ENCODE measurements around the gene MRPL46.
"Not testable (repeated sequence)": the region's sequence is repeated elsewhere in the genome, so short reads cannot be mapped to it uniquely, and the experiment has no call there.

The MRPL46 gene

DNA sequence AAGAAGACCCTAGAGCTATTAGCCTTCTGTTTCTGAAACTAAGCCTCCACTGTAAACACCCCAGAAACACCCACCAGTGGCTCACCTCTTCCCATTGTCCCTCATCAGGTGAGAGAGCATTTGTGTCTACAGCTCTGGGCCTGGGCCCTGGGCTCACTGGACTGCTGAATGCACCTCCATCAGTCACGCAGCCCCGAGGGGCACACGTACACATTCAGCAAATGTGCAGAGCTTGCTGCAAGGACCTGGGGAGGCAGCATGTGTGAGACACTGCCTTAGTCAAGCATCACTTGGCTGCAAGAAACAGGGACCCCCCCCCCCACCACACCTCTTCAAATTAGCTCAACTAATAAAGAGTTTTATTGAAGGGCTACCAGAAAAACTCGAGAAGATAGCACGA lies 29.0 kb downstream of the MRPL46 start:
- H3K9ac ChIP-seq (ENCODE audit: low read depth, low read length) = no peak overlapping the region
- H3K27me3 ChIP-seq (ENCODE audit: control insufficient read depth, insufficient read depth, low read length) = peaks cover 19% of the 10 kb centered on the region
- H3K4me1 ChIP-seq (ENCODE audit: control insufficient read depth, insufficient read depth, low read length) = peaks cover 2% of the 10 kb centered on the region
- H3K9me3 ChIP-seq (replicated peaks; ENCODE audit: low read length) = no peaks in the 10 kb centered on the region
- H3K36me3 ChIP-seq (ENCODE audit: insufficient read depth, low read length) = no peaks in the 10 kb centered on the region
- no peak overlapping the region for H3K4me2 ChIP-seq (ENCODE audit: low read length)
- H3K4me3 ChIP-seq (ENCODE audit: low read length) = no peak overlapping the region

DNA sequence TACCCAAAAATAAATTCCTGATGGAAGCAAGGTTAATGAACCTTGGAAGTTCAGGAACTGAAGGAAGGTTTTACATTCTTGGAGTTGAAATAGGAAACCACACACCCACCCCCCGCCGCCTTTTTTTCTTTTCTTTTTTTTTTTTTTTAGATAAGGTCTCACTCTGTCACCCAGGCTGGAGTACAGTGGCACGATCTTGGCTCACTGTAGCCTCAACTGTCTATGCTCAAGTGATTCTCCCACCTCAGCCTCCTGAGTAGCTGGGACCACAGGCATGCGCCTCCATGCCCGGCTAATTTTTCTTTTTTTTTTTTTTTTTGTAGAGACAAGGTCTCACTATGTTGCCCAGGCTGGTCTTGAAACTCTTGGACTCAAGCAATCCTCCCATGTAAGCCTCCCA lies 33.1 kb downstream of the MRPL46 start:
- H3K4me3 ChIP-seq (ENCODE audit: low read length); H3K4me2 ChIP-seq (ENCODE audit: low read length); H3K36me3 ChIP-seq (ENCODE audit: insufficient read depth, low read length); H3K4me1 ChIP-seq (ENCODE audit: control insufficient read depth, insufficient read depth, low read length); H3K9ac ChIP-seq (ENCODE audit: low read depth, low read length); H3K9me3 ChIP-seq (replicated peaks; ENCODE audit: low read length): not testable (repeated sequence)
- peaks cover 15% of the 10 kb centered on the region for H3K27me3 ChIP-seq (ENCODE audit: control insufficient read depth, insufficient read depth, low read length)

DNA sequence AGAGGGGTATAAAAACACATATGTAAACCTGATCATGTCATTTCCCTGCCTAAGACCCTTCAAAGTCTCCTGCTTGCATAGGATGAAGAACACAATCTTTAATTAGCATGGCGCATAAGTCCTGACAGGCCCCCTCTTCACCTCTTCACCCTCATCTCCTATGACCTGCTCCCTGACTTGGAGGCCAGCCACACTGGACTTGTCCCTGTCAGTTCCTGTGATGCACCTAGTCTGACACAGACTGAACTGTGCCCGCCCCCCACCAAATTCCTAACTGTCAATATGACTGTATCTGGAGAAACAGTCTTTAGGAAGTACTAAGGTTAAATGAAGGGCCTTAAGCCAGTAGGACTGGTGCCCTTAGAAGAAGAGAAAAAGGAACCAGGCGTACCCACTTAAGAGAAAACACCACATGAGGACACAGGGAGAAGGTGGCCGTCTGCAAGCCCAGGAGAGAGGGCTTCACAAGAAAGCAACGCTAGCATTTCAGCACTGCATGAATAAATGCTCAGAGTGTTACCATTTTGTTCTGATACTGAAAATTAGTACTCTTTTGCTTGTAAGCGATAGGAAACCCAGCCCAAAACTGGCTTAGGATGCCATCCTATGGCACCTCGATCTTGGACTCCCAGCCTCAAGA lies 34.0 kb downstream of the MRPL46 start:
- Histone ChIP-seq H3K4me2 (ENCODE audit: low read length) (no peak overlapping the region), H3K4me1 (ENCODE audit: control insufficient read depth, insufficient read depth, low read length) (no peaks in the 10 kb centered on the region), H3K9ac (ENCODE audit: low read depth, low read length) (no peak overlapping the region), H3K36me3 (ENCODE audit: insufficient read depth, low read length) (no peaks in the 10 kb centered on the region), H3K4me3 (ENCODE audit: low read length) (no peak overlapping the region), H3K27me3 (ENCODE audit: control insufficient read depth, insufficient read depth, low read length) (peaks cover 22% of the 10 kb centered on the region), H3K9me3 (replicated peaks; ENCODE audit: low read length) (no peaks in the 10 kb centered on the region)

DNA sequence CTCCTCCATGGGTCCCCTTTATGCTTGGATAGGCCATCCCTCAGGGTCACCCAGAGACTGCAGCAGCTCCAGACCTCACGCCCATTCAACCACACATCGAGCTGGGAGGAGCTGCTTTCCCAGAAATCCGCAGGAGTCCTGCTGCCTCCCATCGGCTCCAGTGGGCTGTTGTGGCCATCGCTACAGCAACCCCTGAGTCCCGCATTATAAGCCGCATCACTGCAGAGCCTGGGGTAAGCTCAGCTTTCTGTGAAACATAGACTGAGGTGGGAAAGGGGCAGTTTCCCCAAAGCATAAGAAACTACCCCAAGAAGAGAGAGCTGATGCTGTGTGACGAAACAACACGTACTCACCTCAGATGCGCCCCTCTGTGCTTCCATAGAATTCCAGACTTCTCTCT lies 35.7 kb downstream of the MRPL46 start:
- H3K4me1 ChIP-seq (ENCODE audit: control insufficient read depth, insufficient read depth, low read length) = no peaks in the 10 kb centered on the region
- no peak overlapping the region for H3K9ac ChIP-seq (ENCODE audit: low read depth, low read length)
- no peak overlapping the region for H3K4me2 ChIP-seq (ENCODE audit: low read length)
- no peaks in the 10 kb centered on the region for H3K9me3 ChIP-seq (replicated peaks; ENCODE audit: low read length)
- H3K36me3 ChIP-seq (ENCODE audit: insufficient read depth, low read length) = no peaks in the 10 kb centered on the region
- H3K4me3 ChIP-seq (ENCODE audit: low read length) = no peak overlapping the region
- H3K27me3 ChIP-seq (ENCODE audit: control insufficient read depth, insufficient read depth, low read length) = peaks cover 33% of the 10 kb centered on the region

DNA sequence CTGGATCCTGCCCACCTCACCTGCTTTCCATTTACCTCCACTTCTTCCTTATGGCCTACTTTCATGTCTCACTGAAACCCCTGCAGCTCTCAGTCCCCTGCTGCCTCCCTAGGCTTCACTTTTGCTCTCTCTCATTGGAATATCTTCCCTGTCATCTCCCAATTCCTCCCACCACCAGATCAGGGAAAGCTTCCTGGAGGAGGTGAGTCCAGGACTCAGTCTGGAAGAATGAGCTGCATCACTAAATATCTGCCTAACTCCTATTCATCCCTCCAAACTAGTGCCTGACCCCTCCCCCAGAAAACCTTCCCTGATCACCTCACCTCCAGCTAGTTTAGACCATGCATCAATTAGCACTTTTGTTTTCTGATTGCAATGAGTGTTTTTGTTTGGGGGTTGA lies 37.1 kb downstream of the MRPL46 start:
- H3K4me3 ChIP-seq (ENCODE audit: low read length) = no peak overlapping the region
- no peaks in the 10 kb centered on the region for H3K36me3 ChIP-seq (ENCODE audit: insufficient read depth, low read length)
- peaks cover 35% of the 10 kb centered on the region for H3K27me3 ChIP-seq (ENCODE audit: control insufficient read depth, insufficient read depth, low read length)
- no peak overlapping the region for H3K9ac ChIP-seq (ENCODE audit: low read depth, low read length)
- H3K4me2 ChIP-seq (ENCODE audit: low read length) = no peak overlapping the region
- no peaks in the 10 kb centered on the region for H3K4me1 ChIP-seq (ENCODE audit: control insufficient read depth, insufficient read depth, low read length)
- no peaks in the 10 kb centered on the region for H3K9me3 ChIP-seq (replicated peaks; ENCODE audit: low read length)

DNA sequence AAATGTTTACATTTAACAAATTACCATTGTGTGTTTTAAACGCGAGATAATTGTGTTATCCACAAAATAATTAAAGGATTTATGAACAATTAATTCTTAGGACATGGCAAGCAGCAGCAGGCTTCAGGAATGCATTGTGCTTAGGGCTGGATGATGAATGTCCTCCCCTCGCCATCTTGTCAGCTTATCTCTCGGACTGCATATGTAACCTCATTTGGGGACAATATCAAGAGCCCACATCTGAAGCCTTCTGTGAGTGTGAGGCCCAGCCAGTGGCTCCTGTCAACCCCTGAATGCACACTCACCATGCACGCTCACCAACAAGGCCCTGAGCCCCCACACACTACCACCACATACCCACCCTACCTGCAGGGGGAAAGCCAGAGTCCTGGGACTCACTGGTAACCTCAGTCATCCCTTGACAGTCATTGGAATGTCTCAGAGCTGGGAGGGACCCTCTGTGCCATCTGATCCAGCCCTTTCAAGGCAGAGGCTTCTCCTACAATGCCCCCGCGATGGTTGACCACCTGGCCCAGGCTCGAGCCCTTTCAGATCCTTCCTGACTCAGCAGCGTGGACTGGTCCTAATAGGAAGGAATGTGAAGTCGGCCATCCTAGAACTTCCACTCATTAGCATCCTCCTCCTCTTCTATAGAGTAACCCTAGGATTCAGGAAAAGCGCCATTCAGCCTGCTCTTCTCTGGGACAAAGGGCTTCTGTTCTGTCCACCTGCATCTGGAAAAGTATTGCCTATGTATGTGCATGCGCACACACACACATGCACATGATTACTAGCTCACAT lies 38.2 kb downstream of the MRPL46 start:
- H3K4me3 ChIP-seq (ENCODE audit: low read length) = no peak overlapping the region
- no peak overlapping the region for H3K4me2 ChIP-seq (ENCODE audit: low read length)
- no peak overlapping the region for H3K9ac ChIP-seq (ENCODE audit: low read depth, low read length)
- peaks cover 35% of the 10 kb centered on the region for H3K27me3 ChIP-seq (ENCODE audit: control insufficient read depth, insufficient read depth, low read length)
- no peaks in the 10 kb centered on the region for H3K36me3 ChIP-seq (ENCODE audit: insufficient read depth, low read length)
- no peaks in the 10 kb centered on the region for H3K4me1 ChIP-seq (ENCODE audit: control insufficient read depth, insufficient read depth, low read length)
- H3K9me3 ChIP-seq (replicated peaks; ENCODE audit: low read length) = no peaks in the 10 kb centered on the region

DNA sequence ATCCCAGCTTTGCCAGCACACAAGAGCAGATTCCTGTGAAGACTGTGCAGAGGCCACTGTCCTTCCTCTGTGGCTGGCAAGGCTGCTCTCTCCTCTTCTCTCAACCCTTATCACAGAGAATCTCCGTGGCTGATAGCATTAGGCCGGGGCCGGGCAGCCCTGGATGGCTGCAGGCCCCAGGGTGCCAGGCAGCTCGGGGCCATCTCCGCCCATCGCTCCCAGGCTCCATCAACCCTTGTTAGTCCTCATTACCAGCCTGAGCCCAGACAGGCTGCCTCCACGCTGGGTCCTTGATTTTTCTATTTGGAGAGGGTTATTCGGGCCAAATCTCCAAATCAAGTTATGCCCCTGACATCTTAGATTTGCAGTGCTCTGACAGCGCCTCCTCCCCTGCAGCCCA lies 39.1 kb downstream of the MRPL46 start:
- no peak overlapping the region for H3K4me2 ChIP-seq (ENCODE audit: low read length)
- peaks cover 35% of the 10 kb centered on the region for H3K27me3 ChIP-seq (ENCODE audit: control insufficient read depth, insufficient read depth, low read length)
- H3K4me1 ChIP-seq (ENCODE audit: control insufficient read depth, insufficient read depth, low read length) = no peaks in the 10 kb centered on the region
- no peaks in the 10 kb centered on the region for H3K9me3 ChIP-seq (replicated peaks; ENCODE audit: low read length)
- no peak overlapping the region for H3K9ac ChIP-seq (ENCODE audit: low read depth, low read length)
- H3K4me3 ChIP-seq (ENCODE audit: low read length) = no peak overlapping the region
- no peaks in the 10 kb centered on the region for H3K36me3 ChIP-seq (ENCODE audit: insufficient read depth, low read length)

DNA sequence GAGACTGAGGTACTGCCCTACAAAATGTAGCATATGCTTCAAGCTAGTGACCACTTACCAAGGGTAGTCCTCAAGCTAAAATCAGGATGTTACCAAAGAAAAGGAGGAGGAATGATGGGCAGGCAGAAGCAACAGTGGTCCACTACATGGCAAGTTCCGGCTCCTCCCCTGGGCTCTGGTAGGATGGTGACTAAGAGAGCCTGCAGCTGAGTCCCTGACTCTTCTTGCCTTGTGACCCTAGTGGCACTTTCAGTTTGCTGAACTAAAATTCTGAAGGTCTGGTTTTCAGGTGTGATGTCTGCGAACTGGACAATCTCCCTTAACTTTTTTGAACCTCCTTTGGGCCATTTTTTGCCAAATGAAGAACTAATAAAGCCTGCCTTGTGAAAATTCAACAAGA lies 40.9 kb downstream of the MRPL46 start:
- no peaks in the 10 kb centered on the region for H3K4me1 ChIP-seq (ENCODE audit: control insufficient read depth, insufficient read depth, low read length)
- no peaks in the 10 kb centered on the region for H3K36me3 ChIP-seq (ENCODE audit: insufficient read depth, low read length)
- no peak overlapping the region for H3K4me2 ChIP-seq (ENCODE audit: low read length)
- peaks cover 35% of the 10 kb centered on the region for H3K27me3 ChIP-seq (ENCODE audit: control insufficient read depth, insufficient read depth, low read length)
- H3K9ac ChIP-seq (ENCODE audit: low read depth, low read length) = no peak overlapping the region
- H3K9me3 ChIP-seq (replicated peaks; ENCODE audit: low read length) = no peaks in the 10 kb centered on the region
- H3K4me3 ChIP-seq (ENCODE audit: low read length) = no peak overlapping the region

DNA sequence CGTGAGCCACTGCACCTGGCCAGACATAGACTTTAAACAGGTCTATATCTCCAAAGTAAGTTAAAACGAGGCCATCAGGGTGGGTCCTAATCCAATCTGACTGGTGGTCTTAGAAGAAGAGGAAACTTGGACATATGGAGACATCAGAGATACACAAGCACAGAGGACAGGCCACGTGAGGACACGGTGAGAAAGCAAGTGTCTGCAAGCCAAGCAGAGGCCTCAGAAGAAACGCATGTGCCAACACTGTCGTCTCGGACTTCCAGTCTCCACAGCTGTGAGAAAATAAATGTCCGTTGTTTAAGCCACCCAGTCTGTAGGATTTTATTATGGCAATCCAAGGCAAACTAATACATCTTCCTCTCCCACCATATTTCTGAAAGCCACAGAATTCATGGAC lies 43.9 kb downstream of the MRPL46 start:
- Histone ChIP-seq H3K9ac (ENCODE audit: low read depth, low read length) (no peak overlapping the region), H3K9me3 (replicated peaks; ENCODE audit: low read length) (no peaks in the 10 kb centered on the region), H3K4me3 (ENCODE audit: low read length) (no peak overlapping the region), H3K36me3 (ENCODE audit: insufficient read depth, low read length) (no peaks in the 10 kb centered on the region), H3K27me3 (ENCODE audit: control insufficient read depth, insufficient read depth, low read length) (peaks cover 25% of the 10 kb centered on the region), H3K4me2 (ENCODE audit: low read length) (no peak overlapping the region), H3K4me1 (ENCODE audit: control insufficient read depth, insufficient read depth, low read length) (no peaks in the 10 kb centered on the region)

DNA sequence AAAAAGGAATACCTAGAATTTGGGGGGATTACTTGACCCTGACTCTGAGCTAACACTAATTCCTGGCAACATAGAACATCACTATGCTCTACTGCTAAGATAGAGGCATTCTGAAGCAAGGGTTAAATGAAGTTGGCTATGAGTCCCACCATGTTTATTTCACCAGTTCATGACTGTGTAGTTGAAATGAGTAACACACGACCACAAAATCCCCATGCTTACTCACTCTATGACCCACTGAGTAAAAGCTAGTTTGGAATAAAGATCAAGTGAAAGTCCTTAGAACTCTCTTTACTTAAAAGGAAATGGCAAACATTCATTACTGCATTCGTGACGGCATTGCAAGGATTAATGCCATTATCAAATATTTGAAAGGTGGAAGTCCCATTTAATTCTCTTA lies 47.4 kb downstream of the MRPL46 start:
- no peak overlapping the region for H3K4me2 ChIP-seq (ENCODE audit: low read length)
- H3K4me1 ChIP-seq (ENCODE audit: control insufficient read depth, insufficient read depth, low read length) = no peaks in the 10 kb centered on the region
- H3K27me3 ChIP-seq (ENCODE audit: control insufficient read depth, insufficient read depth, low read length) = peaks cover 10% of the 10 kb centered on the region
- H3K9ac ChIP-seq (ENCODE audit: low read depth, low read length) = no peak overlapping the region
- no peak overlapping the region for H3K4me3 ChIP-seq (ENCODE audit: low read length)
- no peaks in the 10 kb centered on the region for H3K9me3 ChIP-seq (replicated peaks; ENCODE audit: low read length)
- H3K36me3 ChIP-seq (ENCODE audit: insufficient read depth, low read length) = no peaks in the 10 kb centered on the region
